ENCODE results near the gene ATP5F1D. TPM values are rescaled to one million over a fixed set of nuclear protein-coding genes. Genes with fewer than 3 reads are reported as not detected.

Gene ATP5F1D
- total and polyA plus RNA-seq, 2 of the 13 experiments (the other 11 are each of a cell fraction or from before 2014, with no cell fraction given): 39.4 to 78.7 TPM

GRCh38 chr19:1284979-1285736, 43.6 kb downstream of the ATP5F1D start (continued):
- TF ChIP-seq CHD4 (IDR thresholded peaks at IDR 0.05; ENCODE audit: borderline replicate concordance, low read length): 0 out of 2 replicates have a peak, but pooled peaks have one; percentile 33
- no peak for TF ChIP-seq IRX3 (CRISPR knock-in tag; IDR thresholded peaks at IDR 0.05; ENCODE audit: borderline replicate concordance, low read depth)
- TF ChIP-seq ONECUT2 (CRISPR knock-in tag; IDR thresholded peaks at IDR 0.05): no peak
- TF ChIP-seq GABPB1 (CRISPR knock-in tag; IDR thresholded peaks at IDR 0.05): peak; percentile 40
- TF ChIP-seq POGZ (CRISPR knock-in tag; IDR thresholded peaks at IDR 0.05): no peak
- TF ChIP-seq HDAC1 (CRISPR knock-in tag; IDR thresholded peaks at IDR 0.05): peak; percentile 40; the same call in 1 of the 2 replicates
- TF ChIP-seq MEIS1 (CRISPR knock-in tag; IDR thresholded peaks at IDR 0.05; ENCODE audit: borderline replicate concordance): 0 out of 2 replicates have a peak, but pooled peaks have one; percentile 14
- TF ChIP-seq ZNF18 (CRISPR knock-in tag; IDR thresholded peaks at IDR 0.05; ENCODE audit: insufficient replicate concordance): peak; percentile 24
- TF ChIP-seq TOE1 (CRISPR knock-in tag; IDR thresholded peaks at IDR 0.05): no peak
- 0 out of 2 replicates have a peak, but pooled peaks have one; percentile 41 for TF ChIP-seq HNRNPL (IDR thresholded peaks at IDR 0.05; ENCODE audit: low read depth, low read length)
- 0 out of 2 replicates have a peak, but pooled peaks have one; percentile 22 for TF ChIP-seq MED1 (CRISPR knock-in tag; IDR thresholded peaks at IDR 0.05)
- peak; percentile 16; the same call in 1 of the 2 replicates for TF ChIP-seq ZNF629 (CRISPR knock-in tag; conservative IDR thresholded peaks at IDR 0.05)
- TF ChIP-seq GZF1 (CRISPR knock-in tag; IDR thresholded peaks at IDR 0.05): 0 out of 2 replicates have a peak, but pooled peaks have one; percentile 9
- TF ChIP-seq MYC (CRISPR knock-in tag; IDR thresholded peaks at IDR 0.05; ENCODE audit: borderline replicate concordance): peak; percentile 20; the same call in 1 of the 2 replicates
- no peak for TF ChIP-seq ZBTB43 (CRISPR knock-in tag; conservative IDR thresholded peaks at IDR 0.05)
- no peak for TF ChIP-seq ZNF570 (CRISPR knock-in tag; IDR thresholded peaks at IDR 0.05; ENCODE audit: borderline replicate concordance)
- peak; percentile 66; the same call in 1 of the 2 replicates for TF ChIP-seq PHF21A (CRISPR knock-in tag; IDR thresholded peaks at IDR 0.05)

Data from HepG2 (cell line).